CD4-positive, alpha-beta T cell treated with Interleukin-10 for 1 hour (primary cell): ENCODE measurements around the gene LYPD4.
A peak's percentile ranks its signal among the peaks of the same experiment; 100 is the strongest.
"Not testable (repeated sequence)": the region's sequence is repeated elsewhere in the genome, so short reads cannot be mapped to it uniquely, and the experiment has no call there.

Source experiments
- DNase-seq: peaks from one replicate; pipeline ENCODE4 v3.0.0-alpha.2; 2020

LYPD4 gene

GRCh38 chr19:41796362-41796761 is 48.1 kb downstream of the LYPD4 start, which contains the start of gene CEACAM3:
TSS of gene CEACAM3 (plus strand) at chr19:41796587. CDS start at chr19:41796678, 91 bp downstream.
- DNase-seq = no peak

GRCh38 chr19:41795031-41795461 is 49.4 kb downstream of the LYPD4 start:
- DNase-seq = peak; percentile 73

- no peak for DNase-seq
These were observed 51.1 kb downstream of the LYPD4 start for GRCh38 chr19:41793414-41793727.

DNA sequence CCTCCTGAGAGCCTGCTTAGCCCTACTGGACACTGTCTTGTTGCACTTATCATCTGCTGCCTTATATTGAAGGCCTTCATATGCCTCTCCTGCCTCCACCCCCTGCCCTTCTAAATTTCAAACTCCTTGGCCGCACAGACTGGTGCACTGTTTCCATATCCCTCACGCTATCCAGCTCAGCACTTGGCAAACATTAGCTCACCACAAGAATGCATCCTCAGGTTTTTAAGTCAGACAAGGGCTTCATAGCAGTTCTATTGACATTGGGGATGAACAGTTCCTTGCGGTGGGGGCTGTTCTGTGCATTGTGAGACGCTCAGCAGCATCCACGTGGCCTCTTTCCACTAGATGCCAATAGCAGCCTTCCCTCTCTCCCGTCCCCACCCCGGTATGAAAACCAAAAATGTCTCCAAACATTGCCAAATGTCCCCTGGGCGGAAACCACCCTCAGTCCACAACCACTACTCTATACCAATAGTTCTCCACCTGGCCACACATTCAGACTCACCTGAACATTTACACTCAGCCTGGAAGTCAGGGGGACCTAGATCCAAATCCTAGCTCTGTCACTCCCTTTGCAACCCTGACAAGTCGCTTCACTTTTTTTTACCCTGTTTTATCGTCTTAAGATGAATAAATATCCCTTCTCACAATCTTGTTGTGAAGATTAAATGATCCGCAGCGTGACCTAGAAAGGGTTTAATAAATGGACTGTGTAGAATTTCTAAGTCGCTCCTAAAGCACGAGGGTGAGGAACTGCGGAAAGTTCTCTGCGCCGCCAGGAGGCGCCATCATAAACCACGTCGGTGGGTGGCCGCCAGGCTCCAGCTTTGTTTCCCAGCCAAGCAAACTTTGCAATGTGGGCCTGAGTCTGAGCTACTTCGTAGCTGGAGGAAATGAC is 51.7 kb downstream of the LYPD4 start:
- DNase-seq = peak; percentile 44

DNA sequence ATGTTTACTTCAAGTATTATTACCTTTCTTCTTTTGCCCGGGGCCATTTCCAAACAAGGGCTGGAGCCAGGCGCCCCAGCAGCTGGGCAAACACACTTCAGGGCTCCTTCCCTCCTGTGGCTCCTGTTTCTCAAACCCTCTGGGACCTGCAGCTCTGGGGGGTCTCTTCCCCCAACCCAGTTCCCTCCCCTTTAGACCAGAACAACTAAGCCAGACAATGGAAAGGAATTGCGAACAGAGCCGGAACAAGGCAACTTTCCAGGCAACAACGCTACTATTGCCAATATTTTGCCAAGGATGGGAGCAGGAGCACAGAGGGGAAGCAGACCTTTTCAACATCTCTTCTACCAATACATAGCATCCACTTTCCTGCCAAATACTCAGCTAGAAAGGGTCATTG is 55.4 kb downstream of the LYPD4 start:
- not testable (repeated sequence) for DNase-seq

DNA sequence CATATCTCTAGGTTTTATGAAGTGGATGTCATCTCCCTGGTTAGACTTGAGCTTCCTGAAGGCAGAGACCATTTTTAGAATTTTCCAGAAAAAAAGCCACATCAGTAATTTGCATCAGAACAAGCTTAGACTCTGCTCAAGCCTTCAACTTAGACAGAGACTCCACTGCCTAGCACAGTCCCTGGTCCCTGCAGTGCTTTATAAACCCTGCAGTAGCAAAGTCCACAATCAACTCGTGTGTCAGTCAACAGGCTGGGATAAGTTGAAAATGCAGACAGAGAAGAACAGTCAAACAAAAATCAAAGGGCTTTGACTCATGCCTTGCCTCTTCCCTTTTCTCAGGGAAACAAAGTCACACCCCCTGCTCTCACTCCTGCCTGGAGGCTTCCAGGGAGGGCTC is 56.0 kb downstream of the LYPD4 start:
- DNase-seq = not testable (repeated sequence)
